CD4-positive, alpha-beta T cell treated with Interleukin-2 at 100 ng/mL for 4 hours (primary cell): ENCODE data around the gene RYK.
"Not testable (repeated sequence)": the region's sequence is repeated elsewhere in the genome, so short reads cannot be mapped to it uniquely, and the experiment has no call there.

Experiments
- DNase-seq: peaks from one replicate; pipeline ENCODE4 v3.0.0-alpha.2; 2020; ENCODE audit warnings: low spot score

RYK gene

DNA sequence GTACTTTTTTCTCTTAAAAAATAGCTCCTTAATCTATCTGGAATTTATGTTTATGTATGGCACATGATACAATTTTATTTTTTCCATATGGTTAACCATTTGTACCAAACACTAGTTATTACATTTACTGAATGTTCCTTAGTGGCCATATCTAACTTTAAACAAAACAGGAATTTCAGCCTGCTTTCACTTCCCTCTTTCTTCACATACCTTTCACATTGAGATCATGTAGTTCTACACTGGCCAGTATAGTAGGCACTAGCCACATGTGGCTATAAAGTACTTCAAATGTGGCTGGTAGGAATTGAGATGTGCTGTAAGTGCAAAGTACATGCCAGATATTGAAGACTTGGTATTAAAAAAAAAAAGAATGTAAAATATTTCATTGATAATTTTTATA, 4.7 kb upstream of the RYK start:
- DNase-seq, result no peak

DNA sequence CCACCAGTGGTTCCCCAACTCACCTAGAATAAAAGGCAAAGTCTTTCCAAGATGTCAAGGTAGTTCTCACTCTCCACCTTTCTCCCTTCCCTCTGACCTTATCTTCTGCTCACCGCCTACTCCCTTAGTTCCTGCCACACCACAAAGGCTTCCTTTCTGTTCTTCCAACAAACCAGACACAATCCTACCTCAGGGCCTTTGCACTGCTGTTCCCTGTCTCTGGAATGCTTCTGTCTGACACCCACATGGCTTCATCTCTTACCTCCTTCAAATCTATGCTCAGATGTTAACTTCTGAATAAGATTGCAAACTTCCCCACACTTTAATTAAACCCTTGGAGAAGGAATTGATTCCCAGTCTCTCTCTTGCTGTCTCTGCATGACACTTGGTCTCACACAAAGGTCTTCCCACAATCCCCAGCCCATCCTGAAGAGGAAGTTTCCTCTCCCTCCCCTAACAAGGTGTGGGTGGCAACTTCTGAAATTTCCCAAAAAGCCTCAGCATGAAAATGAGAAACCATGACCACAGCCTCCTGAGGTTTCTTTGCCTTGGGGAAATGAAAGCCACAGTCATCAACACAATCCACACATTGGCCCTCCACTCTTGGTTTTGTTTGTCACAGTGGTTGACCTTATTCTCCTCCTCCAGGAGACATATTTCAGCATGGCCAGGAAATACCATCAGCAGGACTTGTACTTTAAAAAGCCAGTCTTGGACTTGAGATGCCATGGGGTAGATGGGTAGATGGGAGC, 3.0 kb upstream of the RYK start:
- DNase-seq, result no peak

DNA sequence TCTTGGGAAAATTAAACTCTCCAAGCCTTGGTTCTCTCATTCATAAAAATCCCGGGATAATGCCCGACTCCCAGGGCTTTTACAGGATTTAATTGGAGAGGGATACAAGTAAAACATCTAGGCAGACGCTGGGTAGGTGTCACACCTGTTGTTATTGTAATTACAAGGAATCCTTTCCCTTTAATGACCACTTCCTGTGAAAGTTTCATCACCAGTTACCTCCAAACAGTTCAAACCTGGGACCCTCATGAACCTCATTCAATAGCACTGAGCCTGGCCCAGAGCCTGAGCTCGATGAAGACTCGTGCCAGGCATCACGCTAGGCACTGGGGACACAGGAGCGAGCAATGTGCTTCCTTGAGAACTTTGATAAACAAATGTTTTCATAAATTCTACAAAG, 2.1 kb upstream of the RYK start:
- DNase-seq, result no peak

DNA sequence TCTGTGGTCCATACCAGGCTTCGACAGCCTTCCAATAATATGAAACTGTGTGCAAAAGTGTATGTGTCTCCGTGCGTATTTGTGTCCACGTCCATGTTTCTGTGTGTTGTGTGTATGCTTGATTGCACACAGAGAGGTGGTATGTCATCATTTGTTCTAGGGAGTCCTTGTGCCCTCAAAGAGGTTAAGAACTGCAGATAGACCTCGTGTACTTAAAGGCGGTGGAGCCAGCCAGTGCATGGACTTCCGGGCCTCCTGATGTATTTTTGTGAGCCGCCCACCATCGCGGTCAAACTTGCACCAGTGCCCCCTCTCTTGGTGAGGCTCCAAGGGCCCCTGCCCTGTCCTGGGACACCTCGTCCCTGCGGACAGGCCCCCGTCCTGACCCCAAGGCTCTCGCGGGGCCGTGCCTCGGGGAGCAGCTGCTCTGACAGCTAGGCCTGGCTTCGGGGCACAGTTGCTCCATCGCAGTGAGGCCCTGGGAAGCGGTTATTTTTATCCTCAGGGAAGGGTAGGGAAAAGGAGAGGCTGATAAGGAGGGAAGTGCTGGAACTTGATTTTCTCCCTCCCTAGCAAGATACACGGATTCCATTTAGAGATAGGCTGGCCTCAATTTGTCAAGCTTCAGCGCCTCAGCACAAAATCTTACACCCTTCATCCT, 1.2 kb upstream of the RYK start:
- no peak for DNase-seq

DNA sequence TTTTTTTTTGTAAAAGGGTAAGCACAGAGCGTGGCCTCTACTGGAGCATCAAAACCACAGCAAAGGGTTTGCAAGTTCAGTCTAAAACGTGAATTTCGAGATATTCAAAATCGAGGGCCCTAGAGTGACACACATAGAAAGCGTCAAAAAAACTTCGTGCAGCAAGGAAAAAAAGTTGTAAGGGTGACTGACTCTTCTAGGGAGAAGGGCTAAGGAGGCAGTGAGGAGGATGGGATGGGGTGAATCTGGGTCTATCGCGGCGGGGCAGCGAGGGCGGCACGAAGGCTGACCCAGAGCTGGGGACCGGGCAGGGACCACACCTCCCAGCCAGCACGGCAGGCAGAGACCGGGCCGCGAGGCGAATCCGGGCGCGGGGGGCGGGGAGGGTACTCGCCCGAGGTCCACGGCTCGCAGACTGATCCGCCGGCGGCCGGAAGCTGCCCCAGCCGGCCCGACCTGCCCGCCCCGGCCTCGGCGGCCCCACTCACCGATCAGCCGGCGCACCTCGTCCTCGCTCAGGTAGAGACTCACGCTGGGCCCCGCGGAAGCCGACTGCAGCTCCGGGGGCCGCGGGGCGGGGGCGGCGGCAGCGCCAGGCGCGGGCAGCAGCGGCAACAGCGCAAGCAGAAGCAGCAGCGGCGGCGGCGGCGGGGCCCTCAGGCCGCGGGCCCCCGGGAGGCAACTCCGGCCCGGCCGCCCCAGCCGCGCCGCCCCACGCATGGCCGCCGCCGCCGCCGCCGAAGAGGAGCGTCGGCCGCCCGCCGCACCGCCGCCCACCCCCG, 533 bp downstream of the RYK start:
- peak; percentile 36 for DNase-seq

DNA sequence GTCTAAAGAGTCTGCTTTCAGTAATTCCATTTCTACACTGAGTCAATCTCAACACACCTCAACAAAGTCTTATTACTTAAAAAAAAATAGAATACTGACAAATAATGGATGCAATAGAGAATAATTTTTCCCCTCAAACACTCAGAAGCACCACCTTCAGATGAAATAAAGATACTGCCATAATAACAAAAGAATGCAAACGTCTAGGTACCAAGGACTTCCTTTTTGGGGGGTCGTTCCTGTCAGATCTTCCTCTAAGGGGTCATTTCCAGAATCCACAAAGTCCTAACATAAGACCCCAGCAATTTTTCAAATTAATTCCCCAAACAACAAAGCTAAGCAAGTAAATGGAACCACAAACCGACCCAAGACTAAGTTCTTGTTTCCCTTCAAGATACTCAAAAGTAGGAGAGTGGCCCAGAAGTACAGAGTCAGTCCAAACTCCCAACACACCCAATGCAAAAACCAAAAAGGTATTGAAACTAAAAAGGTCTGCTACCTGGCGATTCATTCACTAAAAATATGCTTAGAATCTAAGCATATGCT, 1.3 kb downstream of the RYK start:
- no peak for DNase-seq

DNA sequence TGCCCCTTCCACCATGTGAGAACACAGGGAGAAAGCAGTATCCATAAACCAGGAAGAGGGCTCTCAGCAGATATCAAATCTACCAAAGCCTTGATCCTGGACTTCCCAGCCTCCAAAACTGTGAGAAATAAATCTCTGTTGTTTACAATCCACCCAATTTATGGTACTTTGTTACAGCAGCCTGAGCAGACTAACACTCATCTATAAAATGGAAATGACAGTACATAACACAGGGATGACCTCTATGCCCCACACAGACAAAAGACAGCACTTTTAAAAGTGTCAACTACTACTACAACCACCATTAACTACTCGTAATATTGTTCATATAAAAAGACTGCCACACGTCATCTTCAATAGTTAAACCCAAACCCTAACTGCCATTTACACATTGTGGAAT, 5.7 kb downstream of the RYK start:
- DNase-seq, result no peak

DNA sequence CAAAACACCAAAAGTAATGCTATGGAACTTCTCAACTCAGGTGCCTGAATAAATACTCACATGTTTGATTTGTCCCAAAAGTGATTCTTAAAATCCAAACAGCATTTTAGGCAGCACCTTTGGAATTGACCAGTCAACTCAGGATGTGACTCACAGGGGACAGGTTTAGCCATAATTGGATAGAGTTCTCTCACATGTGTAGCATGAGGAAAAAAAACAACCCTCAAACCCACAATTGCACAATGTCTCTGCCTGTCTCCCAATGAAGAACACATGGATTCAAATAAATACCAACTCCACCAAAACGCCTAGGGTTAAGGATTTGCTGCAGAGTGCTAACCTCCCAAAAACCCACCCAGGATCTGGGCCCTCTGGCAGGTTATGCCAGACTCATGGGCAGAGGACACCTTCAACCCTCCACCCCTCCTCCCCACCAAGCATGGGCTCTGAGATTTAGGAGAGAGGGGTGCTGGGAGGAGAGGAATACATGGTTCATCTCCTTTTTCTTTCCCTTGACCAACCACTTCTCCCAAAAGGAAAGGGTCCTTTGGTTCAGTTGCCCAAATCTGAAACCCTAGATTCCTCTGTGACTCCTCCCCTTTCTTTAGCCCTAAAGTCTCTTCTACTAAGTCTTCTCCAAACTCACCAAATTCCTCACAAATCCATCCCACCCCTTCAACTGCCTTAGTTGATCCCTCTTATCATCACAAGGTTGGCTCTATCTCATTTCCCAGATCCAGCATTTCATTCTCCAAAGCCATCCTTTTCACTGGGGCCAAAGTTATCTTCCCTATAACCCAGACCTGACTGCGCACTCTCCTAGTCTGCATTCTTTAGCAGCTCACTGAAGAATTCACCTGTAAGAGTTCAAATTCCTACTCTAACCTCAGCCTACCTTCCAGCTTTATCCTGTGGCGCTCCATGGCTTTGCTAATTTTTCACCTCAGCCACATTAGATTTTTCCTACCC, 7.7 kb downstream of the RYK start:
- DNase-seq, result no peak

DNA sequence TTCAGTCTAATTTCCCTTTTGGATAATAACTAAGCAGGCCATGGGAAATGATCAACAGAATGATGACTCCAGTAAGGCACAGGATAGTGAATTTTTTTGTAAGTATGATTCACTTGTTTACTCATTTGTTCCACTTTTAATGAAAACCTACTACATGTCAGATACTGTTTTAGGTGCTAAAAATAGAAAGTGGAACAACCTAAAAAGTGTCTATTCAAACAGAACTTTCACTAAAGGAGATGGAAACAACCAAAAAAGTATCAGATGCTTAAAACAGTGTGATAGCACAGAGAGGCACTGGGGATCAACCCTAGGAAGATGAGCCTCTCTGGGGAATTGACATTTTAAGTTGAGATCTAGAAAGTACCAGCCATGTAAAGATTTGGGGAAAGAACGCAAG, 11.1 kb downstream of the RYK start:
- no peak for DNase-seq

DNA sequence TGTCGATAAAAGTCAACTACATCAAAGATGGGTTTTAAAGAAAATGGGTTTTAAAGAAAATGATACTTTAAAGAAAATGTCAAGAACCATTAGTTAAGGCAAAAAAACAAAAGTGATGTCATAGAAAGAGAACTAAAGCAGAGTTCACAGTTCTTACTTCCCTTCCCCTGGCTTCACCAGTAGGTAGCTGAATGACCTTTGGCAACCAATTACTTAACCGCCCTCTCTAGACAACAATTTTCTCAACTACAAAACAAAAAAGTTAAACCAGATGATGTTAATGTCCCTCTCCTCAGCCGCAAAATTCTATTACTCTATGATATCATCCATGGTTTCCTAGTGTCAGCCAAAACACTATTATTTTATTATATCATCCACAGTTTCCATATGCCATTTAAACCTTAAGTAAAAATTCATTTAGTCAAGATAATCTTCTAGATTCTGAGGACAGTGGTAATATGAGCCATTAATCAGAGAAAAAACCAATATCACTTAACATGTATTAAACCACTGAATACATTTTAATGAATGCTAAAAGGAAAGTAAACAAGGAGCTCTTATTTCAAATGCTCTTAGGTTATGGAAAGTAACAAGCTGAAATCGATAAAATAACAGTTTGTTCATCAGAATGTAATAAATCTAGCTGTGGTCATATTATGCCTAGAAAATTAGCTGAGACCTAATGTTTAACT, 13.1 kb downstream of the RYK start:
- DNase-seq, result no peak

DNA sequence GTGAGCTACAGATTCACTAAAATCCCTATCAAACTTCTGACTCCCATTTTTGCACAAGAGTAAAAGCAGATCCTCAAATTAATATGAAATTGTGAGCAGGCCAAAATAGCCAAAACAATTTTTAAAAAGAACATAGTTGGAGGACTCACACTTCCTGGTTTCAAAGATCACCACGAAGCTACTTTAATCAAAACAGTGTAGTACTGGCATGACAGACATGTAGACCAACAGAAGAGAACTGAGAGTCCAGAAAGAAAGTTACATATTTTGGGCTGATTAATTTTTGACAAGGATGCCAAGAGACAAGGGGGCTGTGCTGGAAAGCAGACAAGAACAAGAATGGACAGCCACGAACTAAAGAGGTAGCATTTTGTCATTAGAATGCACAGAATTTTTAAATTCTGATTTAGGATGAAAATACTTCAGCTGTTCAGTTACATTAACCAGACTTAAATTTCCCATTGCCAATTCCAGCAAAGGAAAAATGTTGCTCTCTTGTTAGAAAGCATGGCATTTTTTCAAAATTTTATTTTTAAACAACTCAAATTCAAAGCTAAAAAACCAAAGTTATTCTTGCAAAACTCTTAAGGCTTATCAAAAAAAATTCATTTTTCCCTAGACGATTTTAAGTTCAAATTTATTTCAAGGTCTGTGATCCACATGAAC, 14.0 kb downstream of the RYK start:
- DNase-seq, result no peak

DNA sequence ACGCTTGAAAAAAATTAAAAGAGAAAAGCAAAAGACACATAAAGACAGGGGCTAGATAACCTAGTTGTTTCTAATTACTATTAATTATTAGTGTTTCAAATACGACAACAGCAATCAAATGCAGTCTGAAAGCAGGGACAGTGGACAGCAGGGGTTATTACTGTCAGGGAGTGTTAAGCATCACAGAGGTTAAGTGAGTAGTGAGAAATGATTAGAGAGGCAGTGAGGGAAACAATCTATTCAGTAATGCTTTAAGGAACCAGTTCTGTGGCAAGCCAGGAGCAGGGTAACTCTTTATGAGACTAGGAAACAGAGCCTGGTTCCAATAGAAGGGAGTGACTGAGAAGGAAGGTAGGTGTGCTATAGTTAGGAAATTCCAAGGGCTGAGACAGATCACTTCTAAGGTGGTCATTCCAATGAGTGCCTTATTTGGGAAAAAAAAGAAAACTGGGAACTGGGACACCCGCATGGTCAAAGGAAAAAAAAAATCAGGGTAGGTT, 15.0 kb downstream of the RYK start:
- no peak for DNase-seq

DNA sequence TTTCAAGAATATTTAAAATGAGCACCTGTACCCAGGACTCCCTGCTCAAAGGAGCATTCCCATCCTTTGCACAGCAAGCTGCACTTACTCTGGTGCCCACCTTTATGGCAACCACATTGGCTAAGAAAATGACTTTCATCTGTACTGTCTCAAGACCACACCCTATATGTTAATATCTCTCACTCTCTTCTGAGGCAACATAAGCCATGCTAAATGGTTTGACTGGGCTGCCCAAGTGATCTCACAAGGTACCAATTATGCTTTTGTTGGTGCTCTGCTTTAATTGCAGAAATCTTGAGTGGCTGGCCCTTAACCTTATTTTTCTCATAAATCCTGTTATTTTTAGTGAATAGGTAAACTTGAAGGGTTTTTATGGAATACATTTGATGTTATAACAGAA, 17.7 kb downstream of the RYK start:
- DNase-seq, result no peak

DNA sequence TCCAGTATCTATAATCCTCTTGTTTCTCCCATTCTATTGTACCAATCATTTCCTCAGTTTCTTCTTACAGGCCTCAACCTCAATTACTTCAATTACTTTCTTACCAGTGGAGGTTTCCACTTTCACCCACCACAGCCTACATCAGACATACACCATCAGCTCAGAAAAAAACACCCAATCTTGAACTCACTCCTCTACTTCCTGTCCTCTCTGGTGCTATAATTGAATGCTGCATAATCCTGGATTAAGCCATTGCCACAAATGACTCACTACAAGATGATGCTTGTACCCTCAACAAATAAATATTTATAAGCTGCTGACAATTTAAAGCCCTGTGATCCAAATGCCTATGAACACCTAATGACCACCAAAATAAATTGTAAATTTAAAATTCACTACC, 18.5 kb downstream of the RYK start:
- peak; percentile 26 for DNase-seq

DNA sequence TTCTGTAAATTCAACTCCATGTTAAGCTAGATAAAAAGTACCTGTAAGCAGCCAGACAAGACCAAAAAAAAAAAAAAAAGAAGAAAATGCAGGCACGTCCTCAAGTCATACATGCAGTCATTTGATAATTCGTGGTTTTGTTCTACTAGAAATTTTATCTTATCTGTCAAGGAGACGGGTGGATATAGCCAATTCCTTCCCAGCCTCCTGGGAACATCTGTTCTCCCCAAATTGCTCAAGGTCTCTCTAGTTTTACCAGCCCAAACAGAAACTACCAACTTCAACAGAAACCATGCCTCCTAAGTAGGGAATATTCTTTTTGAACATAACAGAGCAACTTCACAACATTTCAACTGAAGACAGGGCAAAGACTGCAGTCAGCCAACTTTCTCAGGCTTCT, 19.5 kb downstream of the RYK start:
- no peak for DNase-seq

DNA sequence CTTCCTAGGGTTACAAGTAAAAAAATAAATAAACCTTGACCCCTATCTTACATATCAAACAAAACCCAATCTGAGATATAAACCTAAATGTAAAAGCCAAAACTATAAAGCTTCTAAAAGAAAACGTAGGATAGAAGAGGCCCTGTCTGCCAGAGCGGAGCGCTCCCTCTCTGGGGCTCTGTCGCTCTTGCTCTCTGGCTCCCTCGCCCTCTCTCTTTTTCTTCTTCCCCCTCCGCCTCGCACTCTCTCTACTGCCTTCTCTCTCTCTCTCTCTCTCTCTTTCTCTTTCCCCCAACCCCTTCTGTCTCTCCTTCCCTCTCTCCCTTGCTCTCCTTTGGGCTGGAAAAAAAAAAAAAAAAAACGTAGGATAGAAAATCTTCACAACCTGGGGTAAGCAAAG, 21.6 kb downstream of the RYK start:
- no peak for DNase-seq

DNA sequence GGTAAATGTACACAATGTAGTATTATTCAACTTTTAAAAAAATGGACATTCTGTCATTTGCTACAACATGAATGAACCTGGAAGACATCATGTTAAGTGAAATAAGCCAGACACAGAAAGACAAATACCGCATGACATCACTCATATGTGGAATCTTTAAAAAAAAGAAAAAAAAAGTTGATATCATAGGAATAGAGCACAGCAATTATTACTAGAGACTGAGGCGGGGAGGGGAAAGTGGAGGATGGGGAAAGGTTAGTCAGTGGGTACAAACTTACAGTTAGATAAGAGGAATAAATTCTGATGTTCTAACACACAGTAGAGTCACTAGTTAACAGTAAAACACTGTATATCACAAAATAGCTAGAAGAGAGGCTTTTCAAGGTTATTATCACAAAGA, 22.2 kb downstream of the RYK start:
- no peak for DNase-seq

DNA sequence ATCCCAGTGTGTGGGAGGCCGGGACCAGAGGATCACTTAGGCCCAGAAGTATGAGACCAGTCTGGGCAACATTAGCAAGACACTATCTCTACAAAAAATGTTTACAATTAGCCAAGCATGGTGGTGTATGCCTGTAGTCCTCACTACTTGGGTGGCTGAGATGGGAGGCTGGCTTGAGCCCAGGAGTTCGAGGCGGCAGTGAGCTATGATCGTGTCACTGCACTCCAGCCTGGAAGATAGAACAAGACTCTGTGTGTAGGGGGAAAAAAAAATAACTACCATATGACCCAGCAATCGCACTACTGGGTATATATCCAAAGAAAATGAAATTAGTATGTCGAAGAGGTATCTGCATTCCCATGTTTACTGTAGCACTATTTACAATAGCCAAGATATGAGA, 22.6 kb downstream of the RYK start:
- DNase-seq, result no peak

DNA sequence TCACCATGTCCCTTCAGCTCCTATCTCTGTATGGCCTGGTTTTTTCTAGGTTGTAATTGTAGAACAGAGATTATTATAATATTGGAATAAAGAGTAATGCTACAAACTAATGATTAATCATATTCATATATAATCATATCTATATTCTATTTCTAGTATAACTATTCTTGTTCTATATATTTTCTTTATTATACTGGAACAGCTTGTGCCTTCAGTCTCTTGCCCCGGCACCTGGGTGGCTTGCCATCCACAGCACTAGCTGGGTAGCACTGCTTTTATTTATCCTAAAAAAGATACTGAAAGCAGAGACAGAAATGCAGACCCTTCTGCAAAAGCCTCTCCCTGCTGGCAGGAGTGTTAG, 25.9 kb downstream of the RYK start:
- not testable (repeated sequence) for DNase-seq

DNA sequence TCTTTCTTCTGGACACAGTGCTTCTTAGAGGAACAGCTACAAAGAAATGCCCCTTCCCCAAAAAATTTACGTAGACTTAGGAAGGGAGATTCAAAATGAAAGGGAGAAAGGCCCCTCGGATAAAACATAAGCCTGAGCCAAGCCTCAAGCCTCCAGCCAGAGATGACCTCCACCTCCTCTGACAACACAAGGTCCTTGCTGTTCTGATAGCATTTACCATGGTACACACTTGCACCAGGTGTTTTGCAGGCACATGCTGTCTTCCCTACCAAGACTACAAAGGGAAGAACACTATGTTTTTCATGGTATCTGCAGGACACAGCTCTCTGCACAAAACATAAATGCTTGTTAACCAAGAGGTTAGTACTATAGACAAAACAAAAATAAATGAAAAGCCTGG, 27.8 kb downstream of the RYK start:
- no peak for DNase-seq

DNA sequence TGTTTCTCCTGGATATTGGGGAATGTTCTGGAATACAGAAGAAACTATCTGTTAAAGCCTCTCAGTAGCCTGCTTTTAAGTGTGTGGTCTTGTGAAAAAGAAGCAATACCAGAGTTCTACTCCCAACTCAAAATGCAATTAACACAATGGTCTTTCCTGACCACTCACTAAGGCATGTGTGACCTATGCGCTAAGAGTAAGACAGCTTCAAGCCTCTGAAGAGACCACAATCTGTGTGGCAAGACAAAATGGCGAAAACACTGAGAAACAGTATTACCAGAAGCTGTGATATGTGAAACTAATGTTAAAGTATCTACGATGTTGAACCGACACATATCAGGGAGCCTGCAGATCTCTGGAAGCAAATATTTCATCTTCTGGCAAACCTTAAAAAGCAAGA, 33.8 kb downstream of the RYK start:
- DNase-seq, result no peak
